ENCODE data around the gene TMEM139.
A peak's percentile ranks its signal among the peaks of the same experiment; 100 is the strongest.

TMEM139 gene

GRCh38 chr7:143285806-143286521 is 1.2 kb downstream of the TMEM139 start:
- CTCF ChIA-PET = no interaction called here
- no peak for DNase-seq (ENCODE audit: extremely low spot score)
- TF ChIP-seq LEF1 (IDR thresholded peaks at IDR 0.05; ENCODE audit: borderline replicate concordance) (no peak), TARDBP (IDR thresholded peaks at IDR 0.05) (no peak), FOXA1 (IDR thresholded peaks at IDR 0.05) (no peak), CTBP1 (IDR thresholded peaks at IDR 0.05; ENCODE audit: borderline replicate concordance) (no peak), ARNT (IDR thresholded peaks at IDR 0.05) (no peak)
- POLR2A ChIA-PET = interaction anchor here (1.1 to 2.5 kb wide), 2 partner anchors 10 to 22 kb away, joined by 3 to 29 read pairs; partner anchors contain the start of gene GSTK1

- CTCF ChIA-PET = no interaction called here
- TF ChIP-seq FOXA1 (IDR thresholded peaks at IDR 0.05) (no peak), CTBP1 (IDR thresholded peaks at IDR 0.05; ENCODE audit: borderline replicate concordance) (no peak), FOXM1 (IDR thresholded peaks at IDR 0.05; ENCODE audit: borderline replicate concordance) (no peak)
- POLR2A ChIA-PET = interaction anchor here (1.1 to 2.5 kb wide), 2 partner anchors 10 to 23 kb away, joined by 3 to 29 read pairs; partner anchors contain the start of gene GSTK1
- no peak for DNase-seq (ENCODE audit: extremely low spot score)
Measured at GRCh38 chr7:143286522-143286890, 1.7 kb downstream of the TMEM139 start.

- DNase-seq (ENCODE audit: extremely low spot score) = no peak
- ChIA-PET POLR2A (interaction anchor here (0.7 to 2.5 kb wide), 7 partner anchors 8 to 97 kb away, joined by 3 to 29 read pairs (median 5); partner anchors contain the start of gene GSTK1), CTCF (interaction anchor here (1.2 kb wide), 1 partner anchor 15 kb away, joined by 3 read pairs; no protein-coding TSS in a partner anchor)
- TF ChIP-seq ARNT (IDR thresholded peaks at IDR 0.05) (no peak), FOXA1 (IDR thresholded peaks at IDR 0.05) (no peak), LEF1 (IDR thresholded peaks at IDR 0.05; ENCODE audit: borderline replicate concordance) (no peak), FOXM1 (IDR thresholded peaks at IDR 0.05; ENCODE audit: borderline replicate concordance) (no peak), FOXK2 (IDR thresholded peaks at IDR 0.05) (no peak), ZNF384 (IDR thresholded peaks at IDR 0.05) (no peak), ELF4 (IDR thresholded peaks at IDR 0.05) (no peak), L3MBTL2 (conservative IDR thresholded peaks at IDR 0.05) (no peak), HDGF (IDR thresholded peaks at IDR 0.05; ENCODE audit: borderline replicate concordance) (no peak), SUZ12 (IDR thresholded peaks at IDR 0.05) (no peak), NFRKB (IDR thresholded peaks at IDR 0.05) (no peak), PKNOX1 (IDR thresholded peaks at IDR 0.05) (no peak), TARDBP (IDR thresholded peaks at IDR 0.05) (no peak), SP1 (IDR thresholded peaks at IDR 0.05) (no peak), CTBP1 (IDR thresholded peaks at IDR 0.05; ENCODE audit: borderline replicate concordance) (no peak), BHLHE40 (IDR thresholded peaks at IDR 0.05; ENCODE audit: borderline replicate concordance) (no peak)
Measured at GRCh38 chr7:143287339-143287934, 2.7 kb downstream of the TMEM139 start.

GRCh38 chr7:143287935-143288826 is 3.4 kb downstream of the TMEM139 start, which contains the start of gene CASP2:
CASP2 (plus strand) TSS chr7:143288351; CDS start chr7:143288456, 105 bp downstream.
- DNase-seq (ENCODE audit: extremely low spot score) = peak; percentile 100
- no peak for TF ChIP-seq FOXK2 (IDR thresholded peaks at IDR 0.05)
- no peak for TF ChIP-seq ARNT (IDR thresholded peaks at IDR 0.05)
- TF ChIP-seq CTBP1 (IDR thresholded peaks at IDR 0.05; ENCODE audit: borderline replicate concordance) = no peak
- TF ChIP-seq L3MBTL2 (conservative IDR thresholded peaks at IDR 0.05) = peak; percentile 100
- peak; percentile 84; the same call in 1 of the 2 replicates for TF ChIP-seq HDGF (IDR thresholded peaks at IDR 0.05; ENCODE audit: borderline replicate concordance)
- no peak for TF ChIP-seq FOXA1 (IDR thresholded peaks at IDR 0.05)
- no peak for TF ChIP-seq SP1 (IDR thresholded peaks at IDR 0.05)
- TF ChIP-seq ELF4 (IDR thresholded peaks at IDR 0.05) = no peak; the same call in 1 of the 2 replicates
- no peak for TF ChIP-seq LEF1 (IDR thresholded peaks at IDR 0.05; ENCODE audit: borderline replicate concordance)
- TF ChIP-seq PKNOX1 (IDR thresholded peaks at IDR 0.05) = peak; percentile 80
- no peak for TF ChIP-seq BHLHE40 (IDR thresholded peaks at IDR 0.05; ENCODE audit: borderline replicate concordance)
- TF ChIP-seq SUZ12 (IDR thresholded peaks at IDR 0.05) = no peak
- no peak for TF ChIP-seq NFRKB (IDR thresholded peaks at IDR 0.05)
- no peak for TF ChIP-seq ZNF384 (IDR thresholded peaks at IDR 0.05)
- peak; percentile 16; the same call in 1 of the 2 replicates for TF ChIP-seq FOXM1 (IDR thresholded peaks at IDR 0.05; ENCODE audit: borderline replicate concordance)
- TF ChIP-seq TARDBP (IDR thresholded peaks at IDR 0.05) = no peak
- POLR2A ChIA-PET = interaction anchor here (0.7 to 2.5 kb wide), 7 partner anchors 8 to 96 kb away, joined by 3 to 29 read pairs (median 5); partner anchors contain the start of gene GSTK1
- CTCF ChIA-PET = interaction anchor here (0.5 to 1.2 kb wide), 2 partner anchors 16 to 46 kb away, joined by 3 read pairs; no protein-coding TSS in a partner anchor

- CTCF ChIA-PET = interaction anchor here (1.2 kb wide), 1 partner anchor 16 kb away, joined by 3 read pairs; no protein-coding TSS in a partner anchor
Measured at GRCh38 chr7:143288836-143289235, 4.1 kb downstream of the TMEM139 start.

More at GRCh38 chr7:143288836-143289235, 4.1 kb downstream of the TMEM139 start:
- TF ChIP-seq PKNOX1 (IDR thresholded peaks at IDR 0.05) (no peak), FOXA1 (IDR thresholded peaks at IDR 0.05) (no peak), L3MBTL2 (conservative IDR thresholded peaks at IDR 0.05) (no peak), CTBP1 (IDR thresholded peaks at IDR 0.05; ENCODE audit: borderline replicate concordance) (no peak), NFRKB (IDR thresholded peaks at IDR 0.05) (no peak), HDGF (IDR thresholded peaks at IDR 0.05; ENCODE audit: borderline replicate concordance) (no peak), FOXK2 (IDR thresholded peaks at IDR 0.05) (no peak), SP1 (IDR thresholded peaks at IDR 0.05) (no peak), FOXM1 (IDR thresholded peaks at IDR 0.05; ENCODE audit: borderline replicate concordance) (no peak), SUZ12 (IDR thresholded peaks at IDR 0.05) (no peak), TARDBP (IDR thresholded peaks at IDR 0.05) (no peak), BHLHE40 (IDR thresholded peaks at IDR 0.05; ENCODE audit: borderline replicate concordance) (no peak), ZNF384 (IDR thresholded peaks at IDR 0.05) (no peak), LEF1 (IDR thresholded peaks at IDR 0.05; ENCODE audit: borderline replicate concordance) (no peak), ARNT (IDR thresholded peaks at IDR 0.05) (no peak), ELF4 (IDR thresholded peaks at IDR 0.05) (no peak)
- POLR2A ChIA-PET = interaction anchor here (1.2 to 2.5 kb wide), 2 partner anchors 25 to 92 kb away, joined by 5 to 29 read pairs; partner anchors contain the start of gene GSTK1
- no peak for DNase-seq (ENCODE audit: extremely low spot score)
